Kidney epithelial cell (primary cell): ENCODE results near the gene TBC1D22B. TPM values are rescaled to one million over a fixed set of nuclear protein-coding genes. Genes with fewer than 3 reads are reported as not detected.

ENCODE experiments used
- DNase-seq: peaks from one replicate; pipeline ENCODE4 v3.0.0-alpha.2; 2010; ENCODE audit warnings: low read depth
- H3K27me3 ChIP-seq: 2 replicates; pipeline ENCODE4 v1.6.0; 2011; ENCODE audit warnings: low read length; ENCODE audit not compliant: control insufficient read depth, insufficient read depth
- H3K36me3 ChIP-seq: 2 replicates; pipeline ENCODE4 v1.5.1; 2011; ENCODE audit warnings: low read length; ENCODE audit not compliant: control insufficient read depth, insufficient read depth
- H3K4me3 ChIP-seq: 2 replicates; pipeline ENCODE4 v1.5.1; 2011; ENCODE audit warnings: low read depth, mild to moderate bottlenecking, control low read depth, low read length
- CTCF ChIP-seq: IDR thresholded peaks from 2 replicates; pipeline ENCODE4 v1.5.1; 2011; ENCODE audit warnings: mild to moderate bottlenecking, moderate library complexity, low read length, control low read depth, inconsistent platforms; ENCODE audit not compliant: insufficient read depth, poor library complexity, severe bottlenecking
- total RNA-seq: library from RNA; depleted of rRNA; stranded (reverse); fragments of >200 nt; gene quantifications from 2 replicates; pipeline ENCODE4 v1.2.3, GENCODE V29; 2015

Gene TBC1D22B
- total RNA-seq, 1 donor from 2014 or later: 12.7 TPM

- no peak for DNase-seq
- TF ChIP-seq CTCF: no peak
- Histone ChIP-seq H3K4me3 (no peak overlapping the region), H3K27me3 (no peaks in the 10 kb centered on the region), H3K36me3 (no peaks in the 10 kb centered on the region)
Measured at GRCh38 chr6:37265860-37266259, 8.3 kb downstream of the TBC1D22B start.

GRCh38 chr6:37269105-37269504 is 11.5 kb downstream of the TBC1D22B start:
- no peak for DNase-seq
- H3K36me3 ChIP-seq: no peaks in the 10 kb centered on the region
- no peak overlapping the region for H3K4me3 ChIP-seq
- no peaks in the 10 kb centered on the region for H3K27me3 ChIP-seq
- TF ChIP-seq CTCF: no peak

GRCh38 chr6:37272834-37273566 is 15.4 kb downstream of the TBC1D22B start:
- DNase-seq: no peak
- H3K36me3 ChIP-seq: no peaks in the 10 kb centered on the region
- H3K27me3 ChIP-seq: no peaks in the 10 kb centered on the region
- H3K4me3 ChIP-seq: no peak overlapping the region
- no peak for TF ChIP-seq CTCF

- Histone ChIP-seq H3K36me3 (no peaks in the 10 kb centered on the region), H3K27me3 (no peaks in the 10 kb centered on the region), H3K4me3 (no peak overlapping the region)
- no peak for DNase-seq
- TF ChIP-seq CTCF: no peak
Measured at GRCh38 chr6:37273690-37274089, 16.1 kb downstream of the TBC1D22B start.

GRCh38 chr6:37275350-37275749 is 17.8 kb downstream of the TBC1D22B start:
- Histone ChIP-seq H3K4me3 (no peak overlapping the region), H3K36me3 (no peaks in the 10 kb centered on the region), H3K27me3 (no peaks in the 10 kb centered on the region)
- DNase-seq: no peak
- TF ChIP-seq CTCF: no peak

GRCh38 chr6:37277001-37277409 is 19.4 kb downstream of the TBC1D22B start:
- no peak for TF ChIP-seq CTCF
- no peak for DNase-seq
- no peaks in the 10 kb centered on the region for H3K27me3 ChIP-seq
- no peaks in the 10 kb centered on the region for H3K36me3 ChIP-seq
- no peak overlapping the region for H3K4me3 ChIP-seq
